HepG2 (cell line): ENCODE data around the gene HDAC10. TPM values are rescaled to one million over a fixed set of nuclear protein-coding genes. Genes with fewer than 3 reads are reported as not detected.

ENCODE experiments used
- AFF4 ChIP-seq: sonication (generic); formaldehyde crosslinking; IDR thresholded peaks from 2 replicates; pipeline ENCODE4 v1.4.0; 2020; ENCODE audit warnings: missing genetic modification reagents
- ARNT2 ChIP-seq: sonication (generic); formaldehyde crosslinking; IDR thresholded peaks from 2 replicates; pipeline ENCODE4 v1.8.0; 2022; ENCODE audit warnings: mild to moderate bottlenecking, low read depth, missing genetic modification reagents, moderate library complexity
- HNF4A ChIP-seq: sonication (generic); formaldehyde crosslinking; IDR thresholded peaks from 2 replicates; pipeline ENCODE4 v1.4.0; 2020; ENCODE audit warnings: missing genetic modification reagents
- HNRNPL ChIP-seq: fragments of 200-400 bp; formaldehyde crosslinking; IDR thresholded peaks from 2 replicates; pipeline ENCODE4 v1.6.1; 2017; ENCODE audit warnings: mild to moderate bottlenecking, low read depth, low read length
- HOXA3 ChIP-seq: sonication (generic); formaldehyde crosslinking; IDR thresholded peaks from 2 replicates; pipeline ENCODE4 v1.5.0; 2020; ENCODE audit warnings: missing genetic modification reagents
- NCOR1 ChIP-seq: fragments of 200-600 bp; sonication (generic); IDR thresholded peaks from 2 replicates; pipeline ENCODE4 v1.7.0; 2017; ENCODE audit warnings: antibody characterized with exemption, low read length, borderline replicate concordance
- NR2C2 ChIP-seq: sonication (generic); formaldehyde crosslinking; IDR thresholded peaks from 2 replicates; pipeline ENCODE4 v1.4.0; 2020; ENCODE audit warnings: missing genetic modification reagents, mild to moderate bottlenecking, moderate library complexity, borderline replicate concordance
- RBFOX2 ChIP-seq: fragments of 200-400 bp; formaldehyde crosslinking; IDR thresholded peaks from 2 replicates; pipeline ENCODE4 v1.6.1; 2017; ENCODE audit warnings: low read depth, mild to moderate bottlenecking, low read length
- ZBTB20 ChIP-seq: sonication (generic); formaldehyde crosslinking; IDR thresholded peaks from 2 replicates; pipeline ENCODE4 v1.8.1; 2023; ENCODE audit warnings: missing genetic modification reagents, low read depth, mild to moderate bottlenecking, borderline replicate concordance
- ZBTB38 ChIP-seq: sonication (generic); formaldehyde crosslinking; IDR thresholded peaks from 2 replicates; pipeline ENCODE4 v1.5.1; 2020; ENCODE audit warnings: mild to moderate bottlenecking, missing genetic modification reagents
- ZNF552 ChIP-seq: sonication (generic); formaldehyde crosslinking; IDR thresholded peaks from 2 replicates; pipeline ENCODE4 v1.9.0; 2022; ENCODE audit warnings: missing genetic modification reagents, mild to moderate bottlenecking, borderline replicate concordance
- ZNF605 ChIP-seq: sonication (generic); formaldehyde crosslinking; IDR thresholded peaks from 2 replicates; pipeline ENCODE4 v1.8.0; 2022; ENCODE audit warnings: mild to moderate bottlenecking, missing genetic modification reagents
- ZSCAN22 ChIP-seq: sonication (generic); formaldehyde crosslinking; IDR thresholded peaks from 2 replicates; pipeline ENCODE4 v1.4.0; 2020; ENCODE audit warnings: mild to moderate bottlenecking, missing genetic modification reagents
- polyA plus RNA-seq, 8 experiments: library from polyadenylated mRNA; depleted of rRNA in 3 of 8; stranded (reverse) in 7 of 8; unstranded in 1 of 8; fragments of >200 nt; fragmentation: Illumina TruSeq in 4 of 8; extraction: Trizol in 4 of 8; gene quantifications; 2 replicates each; pipeline versions ENCODE4 v1.2.1 to v1.2.3, GENCODE V29; 2011 to 2016; ENCODE audit warnings: low read depth in 4 of 8, missing spikeins in 1 of 8, mixed read lengths in 1 of 8; ENCODE audit not compliant: insufficient read depth in 1 of 8
- total RNA-seq, 5 experiments: library from RNA; depleted of rRNA; stranded (reverse); fragments of >200 nt; fragmentation: Illumina TruSeq; extraction: Trizol; gene quantifications; 2 replicates each; pipeline ENCODE4 v1.2.3, GENCODE V29; 2016; ENCODE audit warnings: low read depth in 1 of 5
- TF ChIP-seq, protein P1 (sequence below), 2 experiments: fragments of 450-650 bp in 1 of 2; sonication (generic) in 1 of 2; formaldehyde crosslinking in 1 of 2; IDR thresholded peaks; 2 replicates each; pipeline versions ENCODE4 v1.6.1 to v1.8.0; 2016 to 2022; ENCODE audit warnings: antibody characterized with exemption in 1 of 2, mild to moderate bottlenecking in 1 of 2, missing genetic modification reagents in 1 of 2

The HDAC10 gene
- total and polyA plus RNA-seq, 2 of the 13 experiments (the other 11 are each of a cell fraction or from before 2014, with no cell fraction given), result 13.9 to 14.9 TPM

- TF ChIP-seq ZSCAN22 (CRISPR knock-in tag), result no peak
- TF ChIP-seq AFF4 (CRISPR knock-in tag), result no peak
- TF ChIP-seq ARNT2, result no peak
- TF ChIP-seq HOXA3 (CRISPR knock-in tag), result peak; percentile 39; the same call in 1 of the 2 replicates
- TF ChIP-seq HNF4A (CRISPR knock-in tag), result peak; percentile 75
- TF ChIP-seq HNRNPL, result 0 out of 2 replicates have a peak, but pooled peaks have one; percentile 31
- no peak for TF ChIP-seq ZNF552 (CRISPR knock-in tag)
- peak; percentile 32; the same call in 1 of the 2 replicates for TF ChIP-seq ZBTB38 (CRISPR knock-in tag)
- TF ChIP-seq, protein P1, sequence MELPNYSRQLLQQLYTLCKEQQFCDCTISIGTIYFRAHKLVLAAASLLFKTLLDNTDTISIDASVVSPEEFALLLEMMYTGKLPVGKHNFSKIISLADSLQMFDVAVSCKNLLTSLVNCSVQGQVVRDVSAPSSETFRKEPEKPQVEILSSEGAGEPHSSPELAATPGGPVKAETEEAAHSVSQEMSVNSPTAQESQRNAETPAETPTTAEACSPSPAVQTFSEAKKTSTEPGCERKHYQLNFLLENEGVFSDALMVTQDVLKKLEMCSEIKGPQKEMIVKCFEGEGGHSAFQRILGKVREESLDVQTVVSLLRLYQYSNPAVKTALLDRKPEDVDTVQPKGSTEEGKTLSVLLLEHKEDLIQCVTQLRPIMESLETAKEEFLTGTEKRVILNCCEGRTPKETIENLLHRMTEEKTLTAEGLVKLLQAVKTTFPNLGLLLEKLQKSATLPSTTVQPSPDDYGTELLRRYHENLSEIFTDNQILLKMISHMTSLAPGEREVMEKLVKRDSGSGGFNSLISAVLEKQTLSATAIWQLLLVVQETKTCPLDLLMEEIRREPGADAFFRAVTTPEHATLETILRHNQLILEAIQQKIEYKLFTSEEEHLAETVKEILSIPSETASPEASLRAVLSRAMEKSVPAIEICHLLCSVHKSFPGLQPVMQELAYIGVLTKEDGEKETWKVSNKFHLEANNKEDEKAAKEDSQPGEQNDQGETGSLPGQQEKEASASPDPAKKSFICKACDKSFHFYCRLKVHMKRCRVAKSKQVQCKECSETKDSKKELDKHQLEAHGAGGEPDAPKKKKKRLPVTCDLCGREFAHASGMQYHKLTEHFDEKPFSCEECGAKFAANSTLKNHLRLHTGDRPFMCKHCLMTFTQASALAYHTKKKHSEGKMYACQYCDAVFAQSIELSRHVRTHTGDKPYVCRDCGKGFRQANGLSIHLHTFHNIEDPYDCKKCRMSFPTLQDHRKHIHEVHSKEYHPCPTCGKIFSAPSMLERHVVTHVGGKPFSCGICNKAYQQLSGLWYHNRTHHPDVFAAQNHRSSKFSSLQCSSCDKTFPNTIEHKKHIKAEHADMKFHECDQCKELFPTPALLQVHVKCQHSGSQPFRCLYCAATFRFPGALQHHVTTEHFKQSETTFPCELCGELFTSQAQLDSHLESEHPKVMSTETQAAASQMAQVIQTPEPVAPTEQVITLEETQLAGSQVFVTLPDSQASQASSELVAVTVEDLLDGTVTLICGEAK (IDR thresholded peaks at IDR 0.05), result no peak
- TF ChIP-seq, protein P1 (CRISPR knock-in tag; IDR thresholded peaks at IDR 0.05), result no peak
- TF ChIP-seq ZNF605 (CRISPR knock-in tag), result no peak
- TF ChIP-seq NR2C2 (CRISPR knock-in tag), result 0 out of 2 replicates have a peak, but pooled peaks have one; percentile 25
- TF ChIP-seq RBFOX2, result peak; percentile 60; the same call in 1 of the 2 replicates
- peak; percentile 47; the same call in 1 of the 2 replicates for TF ChIP-seq NCOR1
- TF ChIP-seq ZBTB20 (CRISPR knock-in tag), result no peak
These were observed 48.9 kb upstream of the HDAC10 start (continued) for GRCh38 chr22:50299785-50300619.
